Ishikawa (cell line): Measurements from ENCODE around the gene CHAF1B.

Experiments used
- CEBPB ChIP-seq: IDR thresholded peaks from 2 replicates; pipeline ENCODE4 v1.6.1; 2012
- CREB1 ChIP-seq: IDR thresholded peaks from 2 replicates; pipeline ENCODE4 v1.6.1; 2012; ENCODE audit warnings: low read depth
- EGR1 ChIP-seq: IDR thresholded peaks from 2 replicates; pipeline ENCODE4 v1.6.1; 2012
- EP300 ChIP-seq: IDR thresholded peaks from 2 replicates; pipeline ENCODE4 v1.6.1; 2012; ENCODE audit warnings: borderline replicate concordance
- FOXM1 ChIP-seq: IDR thresholded peaks from 2 replicates; pipeline ENCODE4 v1.6.1; 2012; ENCODE audit warnings: low read depth, borderline replicate concordance
- NFIC ChIP-seq: IDR thresholded peaks from 2 replicates; pipeline ENCODE4 v1.6.1; 2012
- RAD21 ChIP-seq: IDR thresholded peaks from 2 replicates; pipeline ENCODE4 v1.6.1; 2012; ENCODE audit warnings: low read depth
- TAF1 ChIP-seq: IDR thresholded peaks from 2 replicates; pipeline ENCODE4 v1.6.1; 2012; ENCODE audit warnings: low read depth, mild to moderate bottlenecking
- TCF12 ChIP-seq: IDR thresholded peaks from 2 replicates; pipeline ENCODE4 v1.6.1; 2012; ENCODE audit warnings: low read depth
- TEAD4 ChIP-seq: IDR thresholded peaks from 2 replicates; pipeline ENCODE4 v1.6.1; 2012
- YY1 ChIP-seq: IDR thresholded peaks from 2 replicates; pipeline ENCODE4 v1.6.1; 2012; ENCODE audit warnings: low read depth
- ZBTB7A ChIP-seq: IDR thresholded peaks from 2 replicates; pipeline ENCODE4 v1.6.1; 2012; ENCODE audit warnings: low read depth
- TF ChIP-seq, protein P1 (sequence below): IDR thresholded peaks from 2 replicates; pipeline ENCODE4 v1.6.1; 2012
- TF ChIP-seq, protein P2 (sequence below): IDR thresholded peaks from 2 replicates; pipeline ENCODE4 v1.6.1; 2012; ENCODE audit warnings: low read depth, mild to moderate bottlenecking
- TF ChIP-seq, protein P3 (sequence below): IDR thresholded peaks from 2 replicates; pipeline ENCODE4 v1.6.1; 2012

CHAF1B gene

DNA sequence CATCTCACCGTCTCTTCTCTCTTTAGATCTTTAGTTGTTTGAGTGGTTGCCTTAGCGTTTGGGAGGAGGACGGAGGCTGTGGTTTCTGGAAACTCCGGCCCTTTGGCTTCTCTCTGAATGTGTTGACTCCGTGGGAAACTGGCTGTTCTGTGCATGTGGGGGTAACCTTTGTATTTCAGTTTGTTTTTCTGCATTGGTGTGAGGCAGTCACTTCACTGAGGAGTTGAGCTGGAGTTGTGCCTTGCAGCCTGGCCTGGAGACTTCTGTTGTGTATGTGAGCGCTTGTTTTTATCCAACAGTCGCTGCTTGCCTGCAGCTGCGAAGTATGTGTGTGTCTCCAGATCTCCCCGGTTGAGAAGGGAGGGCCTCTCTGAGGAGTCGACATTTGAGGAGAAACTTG, 61.1 kb downstream of the CHAF1B start:
- TF ChIP-seq, protein P1, sequence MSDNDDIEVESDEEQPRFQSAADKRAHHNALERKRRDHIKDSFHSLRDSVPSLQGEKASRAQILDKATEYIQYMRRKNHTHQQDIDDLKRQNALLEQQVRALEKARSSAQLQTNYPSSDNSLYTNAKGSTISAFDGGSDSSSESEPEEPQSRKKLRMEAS, result no peak
- TF ChIP-seq, protein P2, sequence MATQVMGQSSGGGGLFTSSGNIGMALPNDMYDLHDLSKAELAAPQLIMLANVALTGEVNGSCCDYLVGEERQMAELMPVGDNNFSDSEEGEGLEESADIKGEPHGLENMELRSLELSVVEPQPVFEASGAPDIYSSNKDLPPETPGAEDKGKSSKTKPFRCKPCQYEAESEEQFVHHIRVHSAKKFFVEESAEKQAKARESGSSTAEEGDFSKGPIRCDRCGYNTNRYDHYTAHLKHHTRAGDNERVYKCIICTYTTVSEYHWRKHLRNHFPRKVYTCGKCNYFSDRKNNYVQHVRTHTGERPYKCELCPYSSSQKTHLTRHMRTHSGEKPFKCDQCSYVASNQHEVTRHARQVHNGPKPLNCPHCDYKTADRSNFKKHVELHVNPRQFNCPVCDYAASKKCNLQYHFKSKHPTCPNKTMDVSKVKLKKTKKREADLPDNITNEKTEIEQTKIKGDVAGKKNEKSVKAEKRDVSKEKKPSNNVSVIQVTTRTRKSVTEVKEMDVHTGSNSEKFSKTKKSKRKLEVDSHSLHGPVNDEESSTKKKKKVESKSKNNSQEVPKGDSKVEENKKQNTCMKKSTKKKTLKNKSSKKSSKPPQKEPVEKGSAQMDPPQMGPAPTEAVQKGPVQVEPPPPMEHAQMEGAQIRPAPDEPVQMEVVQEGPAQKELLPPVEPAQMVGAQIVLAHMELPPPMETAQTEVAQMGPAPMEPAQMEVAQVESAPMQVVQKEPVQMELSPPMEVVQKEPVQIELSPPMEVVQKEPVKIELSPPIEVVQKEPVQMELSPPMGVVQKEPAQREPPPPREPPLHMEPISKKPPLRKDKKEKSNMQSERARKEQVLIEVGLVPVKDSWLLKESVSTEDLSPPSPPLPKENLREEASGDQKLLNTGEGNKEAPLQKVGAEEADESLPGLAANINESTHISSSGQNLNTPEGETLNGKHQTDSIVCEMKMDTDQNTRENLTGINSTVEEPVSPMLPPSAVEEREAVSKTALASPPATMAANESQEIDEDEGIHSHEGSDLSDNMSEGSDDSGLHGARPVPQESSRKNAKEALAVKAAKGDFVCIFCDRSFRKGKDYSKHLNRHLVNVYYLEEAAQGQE, result no peak
- TF ChIP-seq, protein P3, sequence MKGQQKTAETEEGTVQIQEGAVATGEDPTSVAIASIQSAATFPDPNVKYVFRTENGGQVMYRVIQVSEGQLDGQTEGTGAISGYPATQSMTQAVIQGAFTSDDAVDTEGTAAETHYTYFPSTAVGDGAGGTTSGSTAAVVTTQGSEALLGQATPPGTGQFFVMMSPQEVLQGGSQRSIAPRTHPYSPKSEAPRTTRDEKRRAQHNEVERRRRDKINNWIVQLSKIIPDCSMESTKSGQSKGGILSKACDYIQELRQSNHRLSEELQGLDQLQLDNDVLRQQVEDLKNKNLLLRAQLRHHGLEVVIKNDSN, result no peak
- TF ChIP-seq FOXM1, result no peak
- TF ChIP-seq TCF12, result no peak
- no peak for TF ChIP-seq CREB1

DNA sequence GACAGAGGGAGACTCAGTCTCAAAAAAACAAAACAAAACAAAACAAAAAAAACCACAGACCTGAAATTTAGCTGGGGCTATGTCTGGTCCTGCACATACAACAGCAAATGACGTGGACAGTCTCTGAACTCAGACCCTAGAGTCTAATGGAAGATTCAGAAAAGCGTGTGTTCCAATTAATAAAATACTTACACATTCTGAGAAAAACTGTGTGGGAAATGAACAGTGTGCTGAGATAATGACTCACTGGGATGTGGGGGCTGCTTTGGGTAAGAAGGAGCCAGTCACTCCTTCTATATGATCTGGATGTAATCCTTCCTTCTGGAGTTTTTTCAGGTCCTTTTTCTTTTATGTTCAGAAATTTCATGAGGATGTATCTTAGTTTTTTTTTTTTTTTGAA, 65.3 kb downstream of the CHAF1B start:
- TF ChIP-seq ZBTB7A, result no peak
- TF ChIP-seq TAF1, result no peak
- no peak for TF ChIP-seq EGR1
- TF ChIP-seq, protein P2, result no peak
- TF ChIP-seq RAD21, result no peak
- no peak for TF ChIP-seq TCF12
- TF ChIP-seq, protein P3, result no peak
- TF ChIP-seq NFIC, result no peak
- no peak for TF ChIP-seq EP300
- no peak for TF ChIP-seq CREB1

DNA sequence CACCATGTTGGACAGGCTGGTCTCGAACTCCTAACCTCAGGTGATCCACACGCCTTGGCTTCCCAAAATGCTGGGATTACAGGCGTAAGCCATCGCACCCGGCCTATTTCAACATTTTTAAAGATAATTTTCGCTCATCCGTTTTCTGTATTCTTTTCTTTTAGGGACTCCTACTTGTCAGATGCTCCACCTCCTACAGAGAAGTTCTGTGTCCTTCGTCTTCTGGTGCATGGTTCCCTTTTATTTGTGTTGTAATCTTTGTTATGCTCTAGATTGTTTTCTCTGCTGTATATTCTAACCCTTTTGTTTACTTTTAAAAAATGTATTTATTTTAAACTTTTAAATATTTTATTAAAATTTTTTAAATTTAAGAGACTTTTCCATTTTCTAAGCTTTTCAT, 66.3 kb downstream of the CHAF1B start:
- TF ChIP-seq EP300, result no peak
- TF ChIP-seq TAF1, result no peak
- TF ChIP-seq, protein P2, result no peak
- no peak for TF ChIP-seq RAD21
- no peak for TF ChIP-seq TCF12
- TF ChIP-seq NFIC, result no peak
- TF ChIP-seq CREB1, result no peak
- no peak for TF ChIP-seq TEAD4
- no peak for TF ChIP-seq ZBTB7A
- TF ChIP-seq CEBPB, result no peak
- no peak for TF ChIP-seq EGR1
- TF ChIP-seq, protein P1, result no peak
- TF ChIP-seq, protein P3, result no peak
- TF ChIP-seq YY1, result no peak
- no peak for TF ChIP-seq FOXM1

DNA sequence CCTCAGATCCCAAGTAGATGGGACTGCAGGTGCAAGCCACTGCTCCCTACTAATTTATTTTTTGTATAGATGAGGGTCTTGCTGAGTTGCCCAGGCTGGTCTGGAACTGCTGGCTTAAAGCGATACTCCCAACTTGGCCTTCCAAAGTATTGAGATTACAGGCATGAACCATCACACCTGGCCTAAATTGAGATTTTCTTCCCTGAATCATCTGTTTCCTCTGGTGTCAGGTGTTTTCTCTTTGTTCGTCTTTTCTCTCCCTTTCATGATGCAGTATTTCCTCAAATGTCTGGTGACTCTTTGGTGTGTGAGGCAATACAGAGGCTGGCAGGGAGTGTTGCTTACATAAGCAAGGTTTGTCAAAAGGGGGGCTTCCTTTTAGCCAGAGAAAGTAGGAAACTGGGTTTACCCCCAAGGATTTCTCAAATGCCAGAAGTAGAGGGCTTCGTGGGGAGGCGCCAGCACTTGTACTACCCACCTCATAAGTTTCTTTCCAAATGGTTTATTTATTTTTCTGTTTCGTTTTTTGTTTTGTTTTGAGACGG, 67.2 kb downstream of the CHAF1B start:
- TF ChIP-seq EGR1, result no peak
- TF ChIP-seq TAF1, result no peak
- TF ChIP-seq EP300, result no peak
- TF ChIP-seq, protein P3, result no peak
- no peak for TF ChIP-seq CEBPB
